Pancreas (tissue), 10 donors: ENCODE data around the gene IL3. TPM values are rescaled to one million over a fixed set of nuclear protein-coding genes. Genes with fewer than 3 reads are reported as not detected.

Experiments used
- ATAC-seq, 4 donors: fragments of 200-7000 bp; cut with Tn5 transposase; one replicate each; pipeline versions ENCODE4 v1.8.0 to v1.9.1; 2020; ENCODE audit warnings: mild to moderate bottlenecking in 4 of 4, moderate library complexity in 4 of 4
- DNase-seq, 6 donors: peaks; one replicate each; pipeline ENCODE4 v3.0.0-alpha.2; 2020
- FAIRE-seq: peaks from 2 replicates; lab custom pipeline; 2012; peaks lifted over from hg19 to GRCh38; lab: Jason Lieb, UNC
- H3K27ac ChIP-seq, 4 donors: fragments of 200-600 bp; sonication (generic); 1 replicate in 3 of 4; 2 replicates in 1 of 4; pipeline versions ENCODE4 v1.5.0 to v1.8.0; 2020
- H3K27me3 ChIP-seq, 4 donors: fragments of 200-600 bp; one replicate each; pipeline ENCODE4 v1.8.0; 2021
- H3K36me3 ChIP-seq, 3 donors: fragments of 200-600 bp; sonication (generic) in 1 of 3; one replicate each; pipeline versions ENCODE4 v1.5.0 to v1.8.0; 2020 to 2021
- H3K4me1 ChIP-seq, 3 donors: fragments of 200-600 bp; one replicate each; pipeline ENCODE4 v1.8.0; 2021
- H3K4me3 ChIP-seq, 4 donors: fragments of 200-600 bp; sonication (generic) in 2 of 4; one replicate each; pipeline versions ENCODE4 v1.5.0 to v1.8.0; 2020 to 2021
- H3K9me3 ChIP-seq, 4 donors: fragments of 200-600 bp; one replicate each; pipeline ENCODE4 v1.8.0; 2021
- CTCF ChIP-seq, 4 donors: fragments of 200-600 bp; sonication (generic) in 3 of 4; IDR thresholded peaks; one replicate each; pipeline versions ENCODE4 v1.5.0 to v1.8.0; 2021; ENCODE audit warnings: antibody characterized with exemption in 4 of 4
- WGBS, 2 donors: extraction: QIAGEN DNeasy Blood & Tissue Kit; methylation state at CpG; one replicate each; pipeline ENCODE4 v1.1.7; 2013; 5-methylcytosine and 5-hydroxymethylcytosine counted together
- intact Hi-C, 3 donors: fragments of 100-400 bp; cut with DNase I; formaldehyde crosslinking; loops; one replicate each; pipeline versions ENCODE4 v1.11.1 to v1.14.2; 2022
- polyA plus RNA-seq, 2 donors: library from polyadenylated mRNA; stranded (reverse); fragments of 200-250 nt; gene quantifications; one replicate each; pipeline ENCODE4 v1.2.3, GENCODE V29; 2013
- total RNA-seq, 6 donors: library from RNA; stranded (reverse); fragmentation: NEBNext Ultra II Directional in 4 of 6; extraction: Animal tissue kit (Norgen Biotek cat#: 25700) in 4 of 6; gene quantifications; one replicate each; pipeline versions ENCODE4 v1.2.1 to v1.2.4, GENCODE V29; 2021 to 2023
- donor health status: healthy with polysubstance abuse.
- donor health status: DM: no; HTN: no; CAD: no; lungs with moderate emphysema.
- donor health status: DM: no; HTN: no; CAD: no.
- donor health status: control.
- donor health status: control.
- donor health status: Bipolar disorder and iron deficiency.
- donor health status: DM: yes; HTN: yes; CAD: no.
- donor health status: DM: no; HTN: no; CAD: no.
- donor health status: DM: no; HTN: no; CAD: no.
- donor health status: DM: yes; HTN: yes; CAD: no.

The IL3 gene
- total and polyA plus RNA-seq, 8 donors: not detected

- FAIRE-seq (no peak), ATAC-seq (no peak), DNase-seq (peak in 1 of 6 donors; percentile 30)
- Histone ChIP-seq H3K4me1 (no peaks in the 10 kb centered on the region), H3K27ac (no peak overlapping the region), H3K9me3 (no peaks in the 10 kb centered on the region), H3K4me3 (no peak overlapping the region), H3K27me3 (no peaks in the 10 kb centered on the region), H3K36me3 (no peaks in the 10 kb centered on the region)
- no peak for TF ChIP-seq CTCF (IDR thresholded peaks at IDR 0.05)
- intact Hi-C loops: no loop called here
- WGBS, 2 donors: 83 to 86% methylated on average over 13 of the region's 13 CpGs
Observed at GRCh38 chr5:132070460-132071337, 10.2 kb downstream of the IL3 start.

- WGBS, 2 donors: 68 to 74% methylated on average over 2 of the region's 2 CpGs
- intact Hi-C loops: no loop called here
- no peak for DNase-seq
- ATAC-seq: no peak
- Histone ChIP-seq H3K4me1 (no peaks in the 10 kb centered on the region), H3K27ac (no peak overlapping the region), H3K27me3 (no peaks in the 10 kb centered on the region), H3K4me3 (no peak overlapping the region), H3K36me3 (no peaks in the 10 kb centered on the region), H3K9me3 (no peaks in the 10 kb centered on the region)
- TF ChIP-seq CTCF (IDR thresholded peaks at IDR 0.05): no peak
- no peak for FAIRE-seq
Observed at GRCh38 chr5:132071338-132071707, 10.9 kb downstream of the IL3 start.

- DNase-seq: no peak
- H3K4me1 ChIP-seq: no peaks in the 10 kb centered on the region
- no peak overlapping the region for H3K27ac ChIP-seq
- TF ChIP-seq CTCF (IDR thresholded peaks at IDR 0.05): no peak
- no peak for FAIRE-seq
- no peaks in the 10 kb centered on the region for H3K9me3 ChIP-seq
- WGBS, 2 donors: 89 to 97% methylated on average over 4 of the region's 4 CpGs
- intact Hi-C loops: no loop called here
- ATAC-seq: no peak
- no peaks in the 10 kb centered on the region for H3K36me3 ChIP-seq
- no peak overlapping the region for H3K4me3 ChIP-seq
- no peaks in the 10 kb centered on the region for H3K27me3 ChIP-seq
Observed at GRCh38 chr5:132072070-132072469, 11.6 kb downstream of the IL3 start.

GRCh38 chr5:132072528-132072927 is 12.1 kb downstream of the IL3 start:
- no peak overlapping the region for H3K27ac ChIP-seq
- no peak overlapping the region for H3K4me3 ChIP-seq
- WGBS, 2 donors: 39 to 52% methylated on average over 2 of the region's 2 CpGs
- no peak for TF ChIP-seq CTCF (IDR thresholded peaks at IDR 0.05)
- H3K9me3 ChIP-seq: no peaks in the 10 kb centered on the region
- H3K27me3 ChIP-seq: no peaks in the 10 kb centered on the region
- ATAC-seq: peak in 1 of 4 donors; percentile 20
- no peaks in the 10 kb centered on the region for H3K4me1 ChIP-seq
- intact Hi-C loops: no loop called here
- H3K36me3 ChIP-seq: no peaks in the 10 kb centered on the region
- FAIRE-seq: no peak
- no peak for DNase-seq
